HEK293 (cell line): Measurements from ENCODE around the gene SERPINC1.

Experiments
- CTCF ChIP-seq: fragments of 450-650 bp; formaldehyde crosslinking; IDR thresholded peaks from 2 replicates; pipeline ENCODE4 v1.5.1; 2016; ENCODE audit warnings: missing biosample characterization, missing genetic modification characterization
- HOXA7 ChIP-seq: sonication (generic); formaldehyde crosslinking; IDR thresholded peaks from 2 replicates; pipeline ENCODE4 v1.8.1; 2022; ENCODE audit warnings: missing genetic modification reagents, borderline replicate concordance
- KLF16 ChIP-seq: fragments of 450-650 bp; formaldehyde crosslinking; IDR thresholded peaks from 2 replicates; pipeline ENCODE4 v1.5.1; 2017; ENCODE audit warnings: missing biosample characterization, missing genetic modification characterization
- ZBTB1 ChIP-seq: fragments of 450-650 bp; formaldehyde crosslinking; IDR thresholded peaks from 2 replicates; pipeline ENCODE4 v1.5.1; 2016; ENCODE audit warnings: missing biosample characterization, missing genetic modification characterization
- ZBTB21 ChIP-seq: fragments of 450-650 bp; formaldehyde crosslinking; IDR thresholded peaks from 2 replicates; pipeline ENCODE4 v1.5.1; 2017; ENCODE audit warnings: missing biosample characterization, missing genetic modification characterization
- ZNF148 ChIP-seq: fragments of 450-650 bp; formaldehyde crosslinking; IDR thresholded peaks from 2 replicates; pipeline ENCODE4 v1.5.0; 2017; ENCODE audit warnings: missing biosample characterization, missing genetic modification characterization, borderline replicate concordance
- ZNF24 ChIP-seq: fragments of 450-650 bp; formaldehyde crosslinking; IDR thresholded peaks from 2 replicates; pipeline ENCODE4 v1.5.1; 2016; ENCODE audit warnings: missing biosample characterization, missing genetic modification characterization
- ZNF274 ChIP-seq, 2 experiments: fragments of 200-500 bp in 1 of 2; fragments of 450-650 bp in 1 of 2; sonication (Bioruptor generic) in 1 of 2; formaldehyde crosslinking in 1 of 2; IDR thresholded peaks; 2 replicates each; pipeline versions ENCODE4 v1.5.1 to v1.6.1; 2014 to 2016; ENCODE audit warnings: borderline replicate concordance in 1 of 2, inconsistent platforms in 1 of 2, low read length in 1 of 2, missing biosample characterization in 1 of 2, missing genetic modification characterization in 1 of 2
- ZNF596 ChIP-seq: fragments of 450-650 bp; IDR thresholded peaks from 2 replicates; pipeline ENCODE4 v1.5.0; 2018; ENCODE audit warnings: missing biosample characterization, mild to moderate bottlenecking, missing genetic modification characterization, moderate library complexity
- ZNF707 ChIP-seq: fragments of 450-650 bp; formaldehyde crosslinking; IDR thresholded peaks from 2 replicates; pipeline ENCODE4 v1.5.1; 2016; ENCODE audit warnings: missing biosample characterization, missing genetic modification characterization
- ZNF792 ChIP-seq: fragments of 450-650 bp; formaldehyde crosslinking; IDR thresholded peaks from 2 replicates; pipeline ENCODE4 v1.5.1; 2016; ENCODE audit warnings: missing biosample characterization, missing genetic modification characterization

- no peak for TF ChIP-seq ZNF24 (tag by site-specific recombination)
- TF ChIP-seq ZNF148 (tag by site-specific recombination): no peak
- TF ChIP-seq CTCF (tag by site-specific recombination): no peak
- TF ChIP-seq ZNF792 (tag by site-specific recombination): no peak
- no peak for TF ChIP-seq ZNF274 (IDR thresholded peaks at IDR 0.05; ENCODE audit: low read length)
- TF ChIP-seq ZNF274 (tag by site-specific recombination; IDR thresholded peaks at IDR 0.05; ENCODE audit: borderline replicate concordance): no peak
- TF ChIP-seq KLF16 (tag by site-specific recombination): no peak
- TF ChIP-seq ZNF596 (tag by site-specific recombination): no peak
- TF ChIP-seq ZBTB1 (tag by site-specific recombination): no peak
- no peak for TF ChIP-seq HOXA7 (CRISPR knock-in tag)
- TF ChIP-seq ZBTB21: no peak
- TF ChIP-seq ZNF707 (tag by site-specific recombination): no peak
Observed at GRCh38 chr1:173860065-173860464, 57.1 kb downstream of the SERPINC1 start.
